CD4-positive, alpha-beta T cell treated with Interleukin-15 for 1 hour (primary cell): Measurements from ENCODE around the gene DHRS1.

Experiments
- DNase-seq: peaks from one replicate; pipeline ENCODE4 v3.0.0-alpha.2; 2020

DHRS1 gene

DNA sequence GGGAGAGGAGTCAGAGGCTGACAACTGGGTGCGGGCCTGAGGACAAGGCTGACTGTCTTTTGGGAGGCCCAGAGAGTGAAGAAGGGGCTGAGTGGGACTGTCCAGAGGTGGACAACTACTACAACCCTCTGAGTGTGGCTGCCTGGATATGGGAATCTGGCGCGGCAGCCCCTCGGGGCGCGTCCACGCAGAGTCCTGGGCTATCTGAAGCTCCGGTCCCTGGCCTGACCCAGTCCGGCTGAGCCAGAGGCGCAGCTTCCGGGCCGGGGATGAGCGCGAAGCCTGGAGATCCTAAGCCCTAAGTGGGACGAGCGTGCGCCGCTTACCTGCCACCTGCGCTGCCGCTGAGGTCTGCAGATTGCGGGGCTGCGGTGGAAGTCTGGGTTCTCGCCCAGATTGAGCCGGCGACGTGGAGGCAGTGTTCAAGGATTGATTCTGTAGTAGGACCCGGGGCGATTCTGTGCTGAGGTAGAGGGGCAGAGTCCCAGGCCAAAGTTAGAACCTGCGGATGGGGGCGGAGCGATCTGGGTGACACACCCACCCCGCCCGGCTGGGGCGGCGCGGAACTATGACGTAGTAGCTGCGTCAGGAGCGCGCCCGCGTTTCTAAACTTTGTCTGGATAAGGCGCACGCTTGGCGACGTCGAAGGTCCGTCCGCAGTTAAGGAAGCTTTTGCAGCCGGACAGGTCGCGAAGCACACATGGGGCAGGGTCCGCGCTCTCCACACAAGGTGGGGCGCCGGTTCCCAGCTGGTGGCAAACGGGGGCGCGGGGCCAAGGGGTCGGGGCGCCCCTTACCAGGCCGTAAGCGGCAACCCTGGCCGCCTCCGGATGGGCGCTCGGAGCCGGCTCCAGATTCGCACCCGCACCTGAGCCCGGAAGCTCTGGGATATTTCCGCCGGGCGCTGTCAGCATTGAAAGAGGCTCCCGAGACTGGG lies at the start of gene DHRS1, which contains the start of gene NOP9:
Gene DHRS1 (minus strand): TSS at position 526 of the 937 bp plus-strand sequence. CDS start 674 bp downstream, outside the sequence.
Gene NOP9 (plus strand): TSS at position 596 of the 937 bp plus-strand sequence. CDS start 105 bp downstream, at position 701.
- peak; percentile 87 for DNase-seq

DNA sequence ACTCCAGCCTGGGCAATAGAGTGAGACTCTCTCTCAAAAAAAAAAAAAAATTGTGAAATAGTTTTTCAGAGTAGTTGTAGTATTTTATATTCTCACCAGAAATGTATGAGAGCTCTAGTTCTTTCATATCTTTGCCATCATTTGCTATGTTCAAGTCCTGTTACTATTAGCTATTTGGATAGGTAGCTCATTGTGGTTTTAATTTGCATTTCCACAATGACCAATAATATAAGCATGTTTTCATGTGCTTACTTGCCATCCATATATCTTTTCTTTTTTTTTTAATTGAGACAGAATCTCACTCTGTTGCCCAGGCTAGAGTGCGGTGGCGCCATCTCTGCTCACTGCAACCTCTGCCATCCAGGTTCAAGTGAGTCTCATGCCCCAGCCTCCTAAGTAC lies 48.6 kb upstream of the DHRS1 start:
- no peak for DNase-seq

DNA sequence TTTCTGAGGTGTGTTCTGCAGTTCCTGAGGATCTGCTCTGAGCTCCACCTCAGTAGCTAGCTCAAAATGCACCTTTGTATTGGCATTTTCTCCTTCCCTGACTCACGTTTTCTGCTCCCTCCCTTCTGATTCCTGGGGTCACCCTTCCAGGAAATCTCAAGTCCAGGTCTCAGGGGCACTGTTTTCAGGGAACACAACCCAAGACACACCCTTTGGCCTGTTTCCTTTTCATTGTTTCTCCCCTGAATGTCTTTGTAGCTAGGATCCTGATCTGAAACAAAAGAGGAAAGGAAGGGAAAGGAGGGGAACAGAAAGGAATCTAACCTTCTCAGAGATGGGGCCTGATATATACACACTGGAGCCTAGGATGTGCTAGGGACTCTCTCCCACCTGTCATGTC lies 47.6 kb upstream of the DHRS1 start:
- DNase-seq: no peak

DNA sequence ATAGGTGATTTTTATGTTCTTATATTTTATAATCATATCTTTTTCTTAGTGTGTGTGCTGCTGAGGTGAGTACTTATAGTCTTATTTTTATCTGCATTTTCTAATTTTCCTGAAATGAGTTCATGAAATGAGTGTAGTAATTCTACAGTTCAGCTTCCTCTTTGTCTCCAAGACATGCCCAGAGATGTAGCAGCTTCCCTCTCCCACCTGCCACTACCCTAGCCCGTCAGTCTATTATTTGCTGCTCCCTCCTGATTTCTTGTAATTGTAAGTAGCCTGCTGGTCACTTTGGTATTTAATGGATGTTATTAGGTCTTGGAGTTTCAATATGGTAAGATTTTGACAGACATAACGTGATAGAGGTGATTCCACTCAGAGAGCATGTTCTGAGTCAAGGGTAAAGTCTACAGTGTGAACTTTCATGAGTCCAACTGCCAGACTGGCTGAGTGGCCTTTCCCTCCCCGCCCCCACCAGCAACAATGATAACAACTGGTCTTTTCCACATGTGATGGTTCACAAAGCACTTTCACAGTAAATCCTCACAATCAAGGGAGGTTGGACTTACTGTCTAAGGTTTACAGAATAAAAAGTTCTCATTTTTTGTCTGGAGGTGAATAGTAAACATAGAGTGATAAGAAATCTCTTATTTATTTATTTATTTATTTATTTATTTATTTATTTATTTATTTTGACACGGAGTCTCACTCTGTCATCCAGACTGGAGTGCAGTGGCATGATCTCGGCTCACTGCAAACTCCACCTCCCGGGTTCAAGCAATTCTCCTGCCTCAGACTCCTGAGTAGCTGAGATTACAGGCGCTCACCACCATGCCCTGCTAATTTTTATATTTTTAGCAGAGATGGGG lies 44.4 kb upstream of the DHRS1 start:
- DNase-seq: no peak

DNA sequence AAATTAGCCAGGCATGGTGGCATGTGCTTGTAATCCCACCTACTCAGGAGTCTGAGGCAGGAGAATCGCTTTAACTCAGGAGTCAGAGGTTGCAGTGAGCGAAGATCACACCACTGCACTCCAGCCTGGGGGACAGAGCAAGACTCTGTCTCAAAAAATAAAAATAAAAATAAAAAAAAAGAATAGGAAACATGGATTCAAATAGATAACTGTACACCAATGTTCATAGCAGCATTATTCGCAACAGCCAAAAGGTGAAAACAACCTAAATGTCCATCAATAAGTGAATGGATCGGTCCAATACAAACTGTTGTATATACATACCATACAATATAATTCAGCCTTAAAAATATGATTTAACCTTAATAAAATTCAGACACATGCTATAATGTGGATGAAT lies 43.3 kb upstream of the DHRS1 start:
- no peak for DNase-seq

DNA sequence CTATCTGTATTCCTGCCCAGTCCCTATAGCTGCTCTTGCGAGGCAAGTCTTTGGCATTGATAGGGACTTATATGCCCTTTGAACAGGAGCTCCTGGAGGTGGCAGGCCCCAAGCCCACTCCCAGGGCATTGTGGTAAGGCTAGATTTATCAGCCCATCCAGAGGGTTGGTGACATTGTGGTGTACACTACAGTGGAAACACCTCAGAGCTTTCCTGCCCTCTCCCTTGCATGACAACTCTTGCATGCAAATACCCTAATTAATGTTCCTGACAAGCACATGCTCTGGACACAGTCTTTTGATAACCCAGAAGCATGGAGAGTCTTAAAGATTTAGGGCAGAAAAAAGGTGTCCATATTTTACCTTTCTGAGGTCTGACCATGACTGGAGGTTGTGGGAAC lies 41.0 kb upstream of the DHRS1 start:
- no peak for DNase-seq

DNA sequence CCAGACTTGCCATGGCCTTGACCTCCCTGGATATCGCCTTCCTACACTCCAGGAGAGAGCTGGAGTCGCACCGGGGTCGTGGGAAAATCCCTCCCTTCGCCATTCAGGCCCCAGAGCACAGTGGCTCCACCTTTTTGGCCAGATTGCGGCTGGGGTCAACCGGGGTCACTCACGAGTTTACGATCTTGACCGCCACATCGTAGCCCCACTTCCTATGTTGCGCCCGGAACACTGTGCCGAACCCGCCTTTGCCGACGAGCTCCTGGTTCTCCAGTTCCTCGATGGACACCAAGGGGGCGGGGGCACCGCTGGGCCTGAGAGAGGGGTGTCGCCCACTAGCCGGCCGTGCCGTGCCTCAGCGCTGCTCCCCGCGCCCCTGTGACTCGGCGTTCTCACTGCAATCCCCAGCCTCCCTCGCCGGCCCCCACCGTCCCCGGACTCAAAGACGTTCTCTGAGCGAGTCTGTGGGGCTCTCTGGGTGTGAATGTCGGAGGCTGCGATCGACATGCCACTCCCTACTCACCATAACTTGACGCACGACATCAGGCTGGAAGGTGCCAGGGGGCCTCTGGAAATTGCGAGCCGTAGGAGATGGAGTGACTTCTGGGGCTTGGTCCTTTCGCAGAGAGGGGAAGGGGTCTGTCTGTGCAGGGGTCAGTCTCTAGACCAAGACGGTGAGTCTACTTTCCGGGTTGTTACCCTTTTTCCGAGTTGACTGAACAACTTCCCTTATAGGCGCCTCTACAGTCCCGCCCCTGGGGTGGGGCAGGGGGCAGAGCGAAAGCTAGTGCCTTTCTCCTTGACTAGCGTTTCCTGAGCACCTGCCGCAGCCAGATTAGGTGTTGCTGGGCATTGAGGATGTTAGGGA lies 39.9 kb upstream of the DHRS1 start, which contains the start of gene RIPK3:
Gene RIPK3 (minus strand): TSS at position 708 of the 868 bp plus-strand sequence. CDS start 165 bp downstream, at position 543.
- peak; percentile 64 for DNase-seq

DNA sequence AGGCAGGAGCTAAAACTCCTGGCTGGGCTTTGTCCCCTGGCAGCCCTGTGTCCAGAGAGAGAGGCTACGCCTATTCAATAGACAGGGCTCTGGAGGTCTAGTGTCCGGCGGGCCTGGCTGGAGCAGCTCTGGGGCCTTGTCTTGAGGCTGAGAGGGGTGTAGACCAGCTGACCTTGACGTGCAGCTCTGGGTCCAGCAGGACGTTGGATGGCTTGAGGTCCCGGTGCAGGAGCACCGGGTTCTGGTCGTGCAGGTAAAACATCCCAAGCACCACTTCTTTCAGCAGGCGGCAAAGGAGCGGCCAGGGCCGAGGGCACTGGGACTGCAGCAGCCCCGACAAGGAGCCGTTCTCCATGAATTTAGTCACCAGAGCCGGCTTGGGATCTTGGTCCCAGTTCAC lies 39.3 kb upstream of the DHRS1 start:
- DNase-seq: no peak

DNA sequence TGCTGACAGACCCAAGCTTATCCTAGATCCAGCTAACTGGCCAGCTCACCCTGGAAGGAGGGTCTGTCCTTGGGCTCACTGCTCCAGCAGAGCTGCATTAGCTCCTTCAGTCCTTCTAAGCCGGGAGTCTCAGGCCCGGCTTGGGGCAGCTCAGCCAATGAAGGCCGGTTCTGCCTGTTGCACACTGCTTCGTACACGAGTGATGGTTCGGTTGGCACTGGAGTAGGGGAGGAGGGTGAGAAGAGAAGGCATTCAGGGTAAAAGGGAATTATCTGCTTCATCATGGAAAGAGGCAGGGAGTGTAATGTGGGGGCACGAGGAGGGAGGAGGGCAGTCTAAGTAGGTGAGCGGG lies 38.2 kb upstream of the DHRS1 start:
- DNase-seq: no peak

DNA sequence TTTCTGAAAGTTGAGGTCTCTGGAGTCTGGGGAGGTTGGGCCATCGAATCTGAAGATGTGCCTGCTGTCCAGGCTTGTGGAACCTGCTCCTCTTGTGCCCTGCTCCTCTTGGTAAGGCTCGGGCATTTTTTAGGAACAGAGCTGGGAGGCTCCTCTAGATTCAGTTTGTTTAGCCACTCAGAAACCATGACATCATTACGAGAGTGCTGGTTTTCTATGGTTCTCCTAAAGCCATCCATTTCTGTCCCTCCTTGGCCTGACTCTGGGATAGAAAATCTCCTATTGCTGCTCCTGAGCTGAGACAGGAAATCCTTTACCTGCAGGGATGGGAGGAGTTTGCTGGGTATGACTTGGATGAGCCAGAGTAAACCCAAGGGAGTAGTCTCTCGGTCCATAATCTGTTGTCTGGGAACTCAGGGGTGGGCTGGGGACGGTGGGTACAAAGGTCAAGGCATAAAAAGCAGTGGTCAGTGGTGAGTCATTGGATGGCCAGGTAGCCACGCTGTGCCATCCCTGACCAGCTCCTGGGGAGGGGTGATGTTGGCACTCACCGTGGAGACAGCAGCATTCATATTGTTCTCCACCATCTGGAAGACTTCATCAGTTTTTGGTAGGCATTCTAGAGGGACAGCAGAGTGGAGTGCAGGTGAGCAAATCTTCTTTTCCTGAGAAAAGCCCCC lies 37.7 kb upstream of the DHRS1 start:
- DNase-seq: no peak

DNA sequence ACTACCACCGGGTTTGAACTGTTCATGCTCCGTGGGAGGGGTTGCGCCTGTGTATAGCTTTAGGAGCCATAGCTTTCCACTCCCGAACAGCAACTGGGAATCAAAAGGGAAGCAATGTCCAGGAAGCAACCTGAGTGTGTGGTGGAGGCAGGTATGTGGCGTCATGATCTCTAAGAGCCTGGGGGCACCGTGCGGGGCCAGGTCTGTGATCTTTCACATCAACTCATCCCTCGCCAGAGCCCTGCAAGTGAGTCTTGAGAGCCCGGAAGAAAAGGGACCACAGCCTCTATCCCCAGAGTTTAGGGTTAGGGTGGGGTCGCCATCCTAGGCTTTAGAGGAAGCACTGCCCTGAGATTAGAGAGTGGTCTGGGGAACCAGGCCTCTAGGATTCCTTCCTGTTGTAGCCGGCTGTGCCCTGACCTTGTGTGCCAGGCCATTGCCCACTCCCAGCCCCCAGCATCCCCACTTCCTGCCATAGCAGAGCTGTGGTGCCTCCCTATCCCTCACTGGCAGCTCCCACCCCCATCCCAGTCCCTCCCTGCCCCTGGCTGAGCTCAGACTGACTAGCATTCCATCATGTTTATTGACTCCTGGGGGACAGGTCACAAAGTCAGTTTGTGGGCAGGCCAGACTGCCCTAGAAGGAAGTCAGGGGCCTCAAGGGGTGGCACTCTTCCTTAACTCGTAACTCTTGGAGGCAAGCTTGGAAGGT lies 36.0 kb upstream of the DHRS1 start:
- DNase-seq: no peak

DNA sequence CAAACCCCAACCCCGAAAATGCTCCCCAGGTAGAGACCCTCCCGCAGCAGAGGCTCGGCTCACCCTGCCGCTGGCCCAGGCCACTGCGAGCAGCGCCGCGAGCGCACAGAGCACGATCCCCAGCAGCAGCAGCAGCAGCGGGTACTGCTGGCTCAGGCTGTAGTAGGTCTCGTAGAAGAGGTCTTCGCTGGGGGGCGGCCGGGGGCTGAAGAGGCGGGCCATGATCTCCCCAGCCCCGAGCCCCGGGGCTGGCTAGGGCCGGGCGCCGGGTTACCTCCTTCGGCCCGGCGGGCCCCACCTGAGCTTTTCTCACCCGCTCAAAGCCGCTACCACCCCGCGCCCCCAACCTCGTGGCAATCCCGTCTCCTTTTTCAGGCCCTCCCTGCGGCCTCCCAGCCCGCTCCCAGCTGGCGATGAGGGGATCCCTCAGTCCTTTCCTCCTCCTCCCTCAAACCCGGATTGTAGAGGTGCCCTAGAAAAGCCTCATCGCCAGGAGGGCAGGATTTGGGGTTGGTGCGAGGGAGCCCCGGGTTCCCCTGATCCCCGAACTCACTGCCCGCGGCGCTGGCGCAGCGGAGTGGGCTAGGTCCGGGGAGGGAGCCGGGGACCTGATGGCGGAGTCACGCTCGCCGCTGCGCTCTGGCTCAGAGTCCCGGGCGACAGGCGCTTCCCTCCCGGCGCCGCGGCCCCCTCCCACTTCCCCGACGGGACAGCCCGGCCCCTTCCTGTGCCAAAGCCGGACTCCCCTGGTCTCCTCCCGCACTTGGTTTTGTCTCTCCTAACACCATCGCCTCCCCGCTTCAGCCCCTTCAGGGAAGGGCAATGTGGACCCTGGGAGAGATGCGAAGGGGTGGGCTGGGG lies 35.1 kb upstream of the DHRS1 start, which contains the start of gene ADCY4:
Gene ADCY4 (minus strand): TSS at position 641 of the 861 bp plus-strand sequence. CDS start 419 bp downstream, at position 222.
- no peak for DNase-seq

DNA sequence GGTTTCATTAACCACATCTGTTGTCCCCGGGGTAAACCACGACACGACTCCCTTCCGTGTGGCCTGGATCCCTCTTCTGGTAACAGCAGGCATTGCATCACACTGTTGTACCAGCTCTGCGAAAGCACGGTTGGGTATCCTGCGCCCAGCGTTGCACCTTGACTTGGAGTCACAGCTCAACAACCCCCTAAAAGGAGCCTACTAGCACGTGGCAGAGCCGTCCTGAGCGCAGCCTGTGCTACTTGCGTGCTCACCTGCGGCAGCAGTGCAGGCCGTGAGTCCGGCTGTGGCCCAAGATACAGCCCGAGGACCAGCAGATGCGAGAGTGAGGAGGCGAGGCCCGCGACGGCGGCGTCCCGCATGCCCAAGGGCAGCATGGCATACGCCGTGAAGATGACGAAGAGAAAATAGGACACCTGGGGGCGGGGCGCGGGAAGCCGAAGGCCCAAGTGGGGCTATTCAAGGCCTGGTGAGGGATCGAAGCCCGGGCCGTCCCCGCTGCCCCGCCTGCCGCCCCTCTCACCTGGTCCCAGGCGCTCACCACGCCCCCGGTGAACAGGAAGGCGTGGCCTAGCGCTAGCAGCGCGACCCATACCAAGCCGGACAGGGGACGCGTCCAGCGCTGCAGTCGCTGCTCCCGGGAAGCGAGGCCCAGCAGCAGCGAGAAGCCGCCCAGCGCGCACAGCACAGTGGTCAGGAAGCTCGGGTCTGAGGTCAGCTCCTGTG lies 32.9 kb upstream of the DHRS1 start:
- peak; percentile 90 for DNase-seq

DNA sequence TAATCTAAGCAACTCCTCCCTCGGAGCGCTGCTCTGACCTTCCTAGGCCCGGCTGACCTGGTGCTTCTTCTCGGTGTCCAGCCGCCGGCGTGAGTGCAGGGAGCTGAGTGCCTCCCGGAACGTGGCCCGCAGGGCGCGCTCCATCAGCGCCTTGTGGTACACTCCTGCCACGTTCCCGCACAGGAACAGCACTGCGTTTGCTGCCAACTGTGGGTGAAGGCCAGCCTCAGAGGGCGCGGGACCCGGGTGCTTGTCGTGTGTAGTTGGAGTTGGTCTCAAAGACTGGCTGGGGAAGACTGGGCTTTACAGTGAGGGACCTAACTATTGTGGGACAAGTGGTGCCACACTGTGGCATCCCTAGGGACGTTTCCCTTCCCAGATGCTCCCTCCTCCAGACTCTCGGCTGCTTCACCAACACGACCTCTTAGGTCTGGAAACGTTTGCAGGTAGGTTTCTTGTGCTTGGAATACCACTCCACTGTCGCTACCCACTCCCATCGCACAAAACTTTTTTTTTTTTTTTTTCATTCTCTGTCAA lies 32.2 kb upstream of the DHRS1 start:
- no peak for DNase-seq

DNA sequence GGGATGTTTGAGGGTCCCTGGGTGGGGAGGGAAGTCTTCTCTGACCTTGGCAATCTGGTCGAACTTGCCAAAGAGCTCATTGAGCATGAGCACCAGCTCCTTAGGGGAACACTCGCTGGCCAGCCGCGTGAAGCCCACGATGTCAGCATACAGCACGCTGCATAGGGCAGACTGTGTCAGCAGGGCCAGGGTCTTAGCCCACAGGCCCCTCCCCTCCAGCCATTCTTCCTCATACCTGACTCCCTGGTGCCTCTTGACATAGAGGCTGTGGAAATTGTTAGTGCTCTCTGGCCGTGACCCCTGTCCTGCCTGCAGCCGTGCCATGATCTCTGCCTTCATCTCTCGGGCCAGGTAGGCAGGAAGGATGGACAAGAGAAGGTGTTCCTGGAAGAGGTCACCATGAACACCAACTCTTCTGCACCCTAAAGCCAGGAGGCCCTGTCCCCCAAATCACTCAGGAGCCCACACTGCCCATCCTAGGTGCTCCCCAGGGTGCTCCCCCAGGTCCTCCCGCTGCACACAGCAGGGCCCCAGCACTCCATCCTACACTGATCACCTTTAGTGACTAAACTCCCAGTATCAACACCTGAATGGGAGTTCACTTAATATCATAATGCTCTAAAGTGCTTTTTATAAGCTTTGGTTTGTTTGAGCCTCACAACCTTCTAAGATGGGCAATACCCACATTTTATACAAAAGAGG lies 31.5 kb upstream of the DHRS1 start:
- DNase-seq: no peak

DNA sequence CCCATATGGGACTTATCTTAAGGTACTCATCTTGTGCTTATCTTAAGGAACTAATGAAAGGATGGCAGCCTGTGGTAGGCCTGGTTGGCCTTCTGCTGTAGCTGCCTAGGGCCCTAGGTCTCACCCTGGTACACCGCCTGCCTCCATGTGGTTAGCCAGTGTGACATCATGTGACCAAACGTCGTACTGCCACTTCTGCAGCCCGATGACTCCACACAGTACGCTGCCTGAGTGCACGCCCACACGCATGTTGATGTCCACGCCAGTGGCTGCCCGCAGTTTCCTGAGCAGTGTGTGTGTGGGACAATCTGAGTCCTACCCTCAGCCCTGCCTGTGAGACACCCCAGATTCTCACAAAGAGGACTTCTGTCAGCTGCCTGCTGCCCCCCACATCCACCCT lies 30.2 kb upstream of the DHRS1 start:
- DNase-seq: peak; percentile 84

DNA sequence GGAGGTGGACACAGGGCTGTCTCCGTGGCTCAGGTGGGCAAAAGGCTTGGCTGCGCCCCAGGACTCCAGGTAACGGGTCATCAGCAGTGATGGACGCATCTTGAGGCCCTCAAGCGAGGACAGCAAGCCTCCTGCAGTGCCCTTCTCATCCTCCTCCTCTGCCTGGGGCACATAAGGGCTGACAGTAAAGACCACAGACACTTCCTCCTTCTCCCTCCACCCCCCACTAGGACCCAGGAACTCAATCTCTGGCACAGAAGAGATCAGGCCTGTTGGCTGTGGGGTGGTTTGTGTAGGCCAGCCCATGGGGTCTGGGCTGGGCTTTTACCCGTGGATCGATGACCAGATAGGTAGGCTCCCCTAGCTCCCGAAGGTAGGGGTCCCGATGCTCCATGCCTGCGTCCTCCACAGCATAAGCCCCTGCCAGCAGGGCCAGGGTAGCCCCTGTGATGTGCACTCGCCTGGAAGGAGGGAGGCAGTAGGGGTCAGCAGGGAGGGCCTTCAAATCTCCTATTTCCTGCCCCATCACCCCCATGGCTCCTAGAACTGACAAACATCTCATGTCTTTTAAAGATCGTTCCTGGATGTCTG lies 29.6 kb upstream of the DHRS1 start:
- no peak for DNase-seq

DNA sequence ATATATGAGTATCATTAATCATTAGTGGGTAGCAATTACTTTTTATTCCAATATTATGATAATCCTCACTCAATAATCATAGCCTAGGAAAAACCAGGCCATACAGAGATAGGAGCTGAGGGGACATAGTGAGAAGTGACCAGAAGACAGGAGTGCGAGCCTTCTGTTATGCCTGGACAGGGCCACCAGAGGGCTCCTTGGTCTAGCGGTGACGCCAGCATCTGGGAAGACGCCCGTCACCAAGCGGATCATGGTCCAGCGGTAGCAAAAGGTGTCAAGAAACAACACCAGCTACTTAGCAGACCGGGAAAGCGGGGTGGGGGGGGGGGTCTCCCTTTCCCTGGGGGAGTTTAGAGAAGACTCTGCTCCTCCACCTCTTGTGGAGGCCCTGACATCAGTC lies 28.3 kb upstream of the DHRS1 start:
- peak; percentile 52 for DNase-seq
